ENCODE measurements around the gene ADH5. TPM values are rescaled to one million over a fixed set of nuclear protein-coding genes. Genes with fewer than 3 reads are reported as not detected.
A peak's percentile ranks its signal among the peaks of the same experiment; 100 is the strongest.
"Not testable (repeated sequence)": the region's sequence is repeated elsewhere in the genome, so short reads cannot be mapped to it uniquely, and the experiment has no call there.

ADH5 gene
- total and polyA plus RNA-seq, 5 donors = 105 to 133 (median 123) TPM

DNA sequence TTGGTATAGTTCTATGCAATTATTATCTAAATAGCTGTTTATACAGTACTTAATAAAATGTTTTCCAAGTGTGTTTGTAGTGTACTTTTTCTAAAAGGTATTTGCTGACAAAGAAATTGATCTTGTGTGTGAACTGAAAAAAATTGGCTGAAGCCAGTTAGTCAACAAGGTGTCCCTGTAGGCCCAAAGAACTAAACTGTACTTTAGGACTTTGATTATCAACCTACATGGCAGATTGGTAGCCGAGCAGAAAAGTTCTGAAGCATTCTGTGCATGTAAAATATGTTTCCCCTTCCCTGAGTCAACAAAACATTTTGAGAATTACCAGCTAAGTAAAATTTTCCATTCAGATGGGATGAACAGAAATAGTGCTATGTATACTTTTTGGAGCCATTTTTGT is 21.0 kb downstream of the ADH5 start:
- DNase-seq (no peak), ATAC-seq (no peak)
- Histone ChIP-seq H3K27ac (ENCODE audit: low read length) (no peak overlapping the region), H3K4me3 (ENCODE audit: low read length) (no peak overlapping the region), H3K4me1 (ENCODE audit: control insufficient read depth, insufficient read depth, low read length) (no peaks in the 10 kb centered on the region), H3K9me3 (ENCODE audit: control insufficient read depth, low read length) (no peaks in the 10 kb centered on the region), H3K27me3 (ENCODE audit: control insufficient read depth, insufficient read depth) (no peaks in the 10 kb centered on the region)
- 87% methylated on average over 1 of the region's 1 CpG for whole genome bisulfite sequencing
- intact Hi-C loops (cut with DNase I) = no loop called here

GRCh38 chr4:99065521-99065920 is 23.1 kb downstream of the ADH5 start:
- 100% methylated on average over 2 of the region's 2 CpGs for WGBS
- H3K4me1 ChIP-seq (ENCODE audit: control insufficient read depth, insufficient read depth, low read length); H3K4me3 ChIP-seq (ENCODE audit: low read length); DNase-seq; H3K27me3 ChIP-seq (ENCODE audit: control insufficient read depth, insufficient read depth); H3K9me3 ChIP-seq (ENCODE audit: control insufficient read depth, low read length); H3K27ac ChIP-seq (ENCODE audit: low read length); intact Hi-C loops (cut with DNase I); ATAC-seq: not testable (repeated sequence)

- Histone ChIP-seq H3K27ac (ENCODE audit: low read length) (no peak overlapping the region), H3K4me1 (ENCODE audit: control insufficient read depth, insufficient read depth, low read length) (no peaks in the 10 kb centered on the region)
Measured at GRCh38 chr4:99062120-99062519, 26.5 kb downstream of the ADH5 start.

GRCh38 chr4:99061048-99061700 is 27.4 kb downstream of the ADH5 start:
- intact Hi-C loops (cut with DNase I) = no loop called here
- Histone ChIP-seq H3K27me3 (ENCODE audit: control insufficient read depth, insufficient read depth) (no peaks in the 10 kb centered on the region), H3K4me1 (ENCODE audit: control insufficient read depth, insufficient read depth, low read length) (no peaks in the 10 kb centered on the region), H3K9me3 (ENCODE audit: control insufficient read depth, low read length) (no peaks in the 10 kb centered on the region), H3K4me3 (ENCODE audit: low read length) (no peak overlapping the region), H3K27ac (ENCODE audit: low read length) (no peak overlapping the region)
- no peak for ATAC-seq
- no peak for DNase-seq
- WGBS = 96% methylated on average over 8 of the region's 8 CpGs

More at GRCh38 chr4:99062120-99062519, 26.5 kb downstream of the ADH5 start:
- H3K27me3 ChIP-seq (ENCODE audit: control insufficient read depth, insufficient read depth) = no peaks in the 10 kb centered on the region
- H3K9me3 ChIP-seq (ENCODE audit: control insufficient read depth, low read length) = no peaks in the 10 kb centered on the region
- H3K4me3 ChIP-seq (ENCODE audit: low read length) = no peak overlapping the region
- no peak for DNase-seq
- ATAC-seq = peak; percentile 59 to 65
- intact Hi-C loops (cut with DNase I) = no loop called here
- 54% methylated on average over 4 of the region's 4 CpGs for WGBS

DNA sequence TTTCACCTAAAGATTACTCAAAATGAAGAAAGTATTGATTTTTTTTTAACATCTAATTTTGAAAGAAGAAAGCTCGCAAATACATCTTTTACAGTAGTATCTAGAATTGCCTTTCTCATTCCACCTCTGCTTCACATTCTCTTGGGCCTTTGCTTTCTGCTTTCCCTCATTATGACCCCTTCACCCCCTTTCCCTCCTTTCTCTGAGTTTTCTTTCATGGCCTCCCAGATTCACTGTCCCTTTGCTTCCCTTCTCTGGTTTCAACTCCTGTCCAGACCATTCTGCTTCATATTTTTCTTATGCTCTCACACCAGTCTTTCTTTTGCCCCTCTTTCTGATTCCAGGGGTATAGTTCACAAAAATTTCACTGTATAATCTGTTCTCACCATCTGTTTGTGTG is 29.0 kb downstream of the ADH5 start:
- Histone ChIP-seq H3K9me3 (ENCODE audit: control insufficient read depth, low read length) (no peaks in the 10 kb centered on the region), H3K4me3 (ENCODE audit: low read length) (no peak overlapping the region), H3K27me3 (ENCODE audit: control insufficient read depth, insufficient read depth) (no peaks in the 10 kb centered on the region), H3K4me1 (ENCODE audit: control insufficient read depth, insufficient read depth, low read length) (no peaks in the 10 kb centered on the region), H3K27ac (ENCODE audit: low read length) (no peak overlapping the region)
- 98% methylated on average over 1 of the region's 1 CpG for WGBS
- no peak for ATAC-seq
- intact Hi-C loops (cut with DNase I) = loop anchor here (5.0 to 10.0 kb wide), 3 partner anchors 55 to 125 kb away; partner anchors contain the start of gene METAP1 (in 3 of the 4)
- DNase-seq = no peak

GRCh38 chr4:99058228-99058627 is 30.4 kb downstream of the ADH5 start:
- 67% methylated on average over 2 of the region's 2 CpGs for WGBS

DNA sequence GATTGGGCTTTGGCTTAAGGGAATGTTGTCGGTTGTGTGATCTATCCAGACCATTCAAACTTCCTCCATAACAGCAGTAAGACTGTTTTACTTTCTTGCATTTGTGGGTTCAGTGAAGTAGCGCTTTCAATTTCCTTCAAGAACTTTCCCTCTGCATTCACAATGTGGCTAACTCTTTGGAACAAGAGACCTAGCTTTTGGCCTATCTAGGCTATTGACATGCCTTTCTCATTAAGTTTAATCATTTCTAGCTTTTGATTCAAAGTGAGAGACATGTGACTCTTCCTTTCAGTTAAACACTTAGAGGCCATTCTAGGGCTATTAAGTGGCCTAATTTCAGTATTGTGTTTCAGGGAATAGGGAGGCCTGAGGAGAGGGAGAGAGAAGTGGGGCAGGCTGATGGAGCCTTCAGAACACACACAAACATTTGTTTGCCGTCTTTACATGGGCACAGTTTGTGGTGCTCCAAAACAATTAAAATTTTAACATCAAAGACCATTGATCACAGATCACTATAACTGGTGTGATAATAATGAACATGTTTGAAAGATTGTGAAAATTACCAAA is 34.1 kb downstream of the ADH5 start:
- Histone ChIP-seq H3K27ac (ENCODE audit: low read length) (no peak overlapping the region), H3K4me3 (ENCODE audit: low read length) (no peak overlapping the region), H3K9me3 (ENCODE audit: control insufficient read depth, low read length) (no peaks in the 10 kb centered on the region), H3K27me3 (ENCODE audit: control insufficient read depth, insufficient read depth) (no peaks in the 10 kb centered on the region), H3K4me1 (ENCODE audit: control insufficient read depth, insufficient read depth, low read length) (no peaks in the 10 kb centered on the region)
- DNase-seq (no peak), ATAC-seq (no peak)
- WGBS = 94% methylated on average over 3 of the region's 3 CpGs
- intact Hi-C loops (cut with DNase I) = loop anchor here in 1 of 4 donors (10.0 kb wide), 2 partner anchors 50 to 120 kb away; no protein-coding TSS in a partner anchor

More at GRCh38 chr4:99058228-99058627, 30.4 kb downstream of the ADH5 start:
- intact Hi-C loops (cut with DNase I) = loop anchor here (5.0 to 10.0 kb wide), 3 partner anchors 53 to 123 kb away; partner anchors contain the start of gene METAP1 (in 3 of the 4)
- peak in 1 of 3 donors; percentile 58 for DNase-seq
- Histone ChIP-seq H3K27me3 (ENCODE audit: control insufficient read depth, insufficient read depth) (no peaks in the 10 kb centered on the region), H3K4me3 (ENCODE audit: low read length) (no peak overlapping the region), H3K9me3 (ENCODE audit: control insufficient read depth, low read length) (no peaks in the 10 kb centered on the region), H3K4me1 (ENCODE audit: control insufficient read depth, insufficient read depth, low read length) (no peaks in the 10 kb centered on the region), H3K27ac (ENCODE audit: low read length) (no peak overlapping the region)
- no peak for ATAC-seq

GRCh38 chr4:99052902-99053301 is 35.7 kb downstream of the ADH5 start:
- Histone ChIP-seq H3K4me3 (ENCODE audit: low read length) (no peak overlapping the region), H3K27ac (ENCODE audit: low read length) (no peak overlapping the region), H3K27me3 (ENCODE audit: control insufficient read depth, insufficient read depth) (no peaks in the 10 kb centered on the region), H3K4me1 (ENCODE audit: control insufficient read depth, insufficient read depth, low read length) (no peaks in the 10 kb centered on the region), H3K9me3 (ENCODE audit: control insufficient read depth, low read length) (no peaks in the 10 kb centered on the region)
- intact Hi-C loops (cut with DNase I) = loop anchor here in 1 of 4 donors (10.0 kb wide), 2 partner anchors 48 to 118 kb away; no protein-coding TSS in a partner anchor
- ATAC-seq (no peak), DNase-seq (no peak)

GRCh38 chr4:99047710-99048109 is 40.9 kb downstream of the ADH5 start:
- Histone ChIP-seq H3K9me3 (ENCODE audit: control insufficient read depth, low read length) (no peaks in the 10 kb centered on the region), H3K4me3 (ENCODE audit: low read length) (no peak overlapping the region), H3K4me1 (ENCODE audit: control insufficient read depth, insufficient read depth, low read length) (no peaks in the 10 kb centered on the region), H3K27ac (ENCODE audit: low read length) (no peak overlapping the region), H3K27me3 (ENCODE audit: control insufficient read depth, insufficient read depth) (no peaks in the 10 kb centered on the region)
- ATAC-seq (no peak), DNase-seq (no peak)
- 58% methylated on average over 2 of the region's 2 CpGs for WGBS
- intact Hi-C loops (cut with DNase I) = no loop called here

GRCh38 chr4:99043346-99043745 is 45.2 kb downstream of the ADH5 start:
- H3K27me3 ChIP-seq (ENCODE audit: control insufficient read depth, insufficient read depth) = no peaks in the 10 kb centered on the region
- H3K4me1 ChIP-seq (ENCODE audit: control insufficient read depth, insufficient read depth, low read length) = no peaks in the 10 kb centered on the region
- no peak overlapping the region for H3K27ac ChIP-seq (ENCODE audit: low read length)
- no peak overlapping the region for H3K4me3 ChIP-seq (ENCODE audit: low read length)
- WGBS = 39% methylated on average over 2 of the region's 2 CpGs
- intact Hi-C loops (cut with DNase I) = no loop called here
- no peaks in the 10 kb centered on the region for H3K9me3 ChIP-seq (ENCODE audit: control insufficient read depth, low read length)
- no peak for ATAC-seq
- no peak for DNase-seq

GRCh38 chr4:99038213-99038612 is 50.4 kb downstream of the ADH5 start:
- 97% methylated on average over 1 of the region's 1 CpG for WGBS
- intact Hi-C loops (cut with DNase I) = no loop called here
- no peaks in the 10 kb centered on the region for H3K27me3 ChIP-seq (ENCODE audit: control insufficient read depth, insufficient read depth)
- no peaks in the 10 kb centered on the region for H3K4me1 ChIP-seq (ENCODE audit: control insufficient read depth, insufficient read depth, low read length)
- no peak overlapping the region for H3K4me3 ChIP-seq (ENCODE audit: low read length)
- DNase-seq (no peak), ATAC-seq (no peak)
- H3K27ac ChIP-seq (ENCODE audit: low read length) = no peak overlapping the region
- H3K9me3 ChIP-seq (ENCODE audit: control insufficient read depth, low read length) = no peaks in the 10 kb centered on the region
